Breast epithelium (tissue), 4 donors: ENCODE data around the gene ARHGAP27. TPM values are rescaled to one million over a fixed set of nuclear protein-coding genes. Genes with fewer than 3 reads are reported as not detected.
"Not testable (repeated sequence)": the region's sequence is repeated elsewhere in the genome, so short reads cannot be mapped to it uniquely, and the experiment has no call there.

Experiments used
- DNase-seq, 2 donors: peaks; one replicate each; pipeline ENCODE4 v3.0.0-alpha.2; 2019; ENCODE audit warnings: low spot score in 2 of 2
- H3K27ac ChIP-seq, 2 donors: fragments of 200-600 bp; sonication (generic) in 1 of 2; one replicate each; pipeline ENCODE4 v1.5.1; 2016 to 2019; ENCODE audit warnings: mild to moderate bottlenecking in 1 of 2
- H3K27me3 ChIP-seq, 2 donors: fragments of 200-600 bp; sonication (generic) in 1 of 2; one replicate each; pipeline versions ENCODE4 v1.5.1 to v1.6.0; 2017 to 2019; ENCODE audit warnings: control low read depth in 1 of 2, mild to moderate bottlenecking in 1 of 2
- H3K36me3 ChIP-seq: fragments of 200-600 bp; one replicate; pipeline ENCODE4 v1.5.1; 2019
- H3K4me1 ChIP-seq, 2 donors: fragments of 200-600 bp; sonication (generic); one replicate each; pipeline ENCODE4 v1.5.1; 2016 to 2019; ENCODE audit warnings: control low read depth in 1 of 2
- H3K4me3 ChIP-seq, 3 donors: fragments of 200-600 bp; sonication (generic); 1 replicate in 2 of 3; 2 replicates in 1 of 3; pipeline ENCODE4 v1.5.1; 2016 to 2019; ENCODE audit warnings: mild to moderate bottlenecking in 3 of 3, moderate library complexity in 2 of 3
- H3K9me3 ChIP-seq, 2 donors: fragments of 200-600 bp; sonication (generic) in 1 of 2; one replicate each; pipeline ENCODE4 v1.5.1; 2016 to 2019; ENCODE audit warnings: control low read depth in 1 of 2
- CTCF ChIP-seq, 3 donors: fragments of 450-650 bp; IDR thresholded peaks; one replicate each; pipeline ENCODE4 v1.5.1; 2016 to 2017; ENCODE audit warnings: antibody characterized with exemption in 3 of 3, mild to moderate bottlenecking in 3 of 3, moderate library complexity in 3 of 3
- POLR2A ChIP-seq: fragments of 450-650 bp; IDR thresholded peaks from one replicate; pipeline ENCODE4 v1.6.1; 2016; ENCODE audit warnings: antibody characterized with exemption, mild to moderate bottlenecking, moderate library complexity
- POLR2AphosphoS5 ChIP-seq, 3 donors: sonication (generic); formaldehyde crosslinking; IDR thresholded peaks; one replicate each; pipeline ENCODE4 v1.6.1; 2017; ENCODE audit warnings: antibody characterized with exemption in 3 of 3
- intact Hi-C: fragments of 100-400 bp; cut with DNase I; formaldehyde crosslinking; loops from one replicate; pipeline ENCODE4 v1.15.1; 2023; ENCODE audit warnings: low total_unique reads
- total RNA-seq, 3 donors: library from RNA; depleted of rRNA; stranded (reverse); fragments of >200 nt; gene quantifications; one replicate each; pipeline ENCODE4 v1.1.0, GENCODE V29; 2016

ARHGAP27 gene
- total RNA-seq = 10 to 100 TPM; 17.3 to 28.8 (median 17.6) TPM

GRCh38 chr17:45432405-45433158 lies at the start of gene ARHGAP27:
Gene ARHGAP27, minus strand, starts transcription at chr17:45432870. Its CDS starts 2,591 bp downstream, at chr17:45430279.
- no peaks in the 10 kb centered on the region for H3K27me3 ChIP-seq

GRCh38 chr17:45482317-45482716 lies 49.6 kb upstream of the ARHGAP27 start:
- H3K36me3 ChIP-seq, H3K27ac ChIP-seq, H3K4me3 ChIP-seq, H3K9me3 ChIP-seq, intact Hi-C loops, H3K4me1 ChIP-seq, DNase-seq, H3K27me3 ChIP-seq: not testable (repeated sequence)

More at GRCh38 chr17:45432405-45433158, at the start of gene ARHGAP27:
- no peak for TF ChIP-seq POLR2A
- no peak for TF ChIP-seq CTCF (IDR thresholded peaks at IDR 0.05)
- no peak for TF ChIP-seq POLR2AphosphoS5 (IDR thresholded peaks at IDR 0.05)
- intact Hi-C loops = no loop called here
- DNase-seq = no peak
- H3K27ac ChIP-seq = peak within 1 kb of the TSS; percentile 80 to 86
- H3K36me3 ChIP-seq = no peaks in the 10 kb centered on the region
- peaks cover 0 to 9% of the 10 kb centered on the region in 2 donors for H3K4me1 ChIP-seq
- H3K9me3 ChIP-seq = no peaks in the 10 kb centered on the region
- peak within 1 kb of the TSS; percentile 54 to 86 (median 64) for H3K4me3 ChIP-seq

- H3K27ac ChIP-seq, H3K27me3 ChIP-seq, H3K4me3 ChIP-seq, H3K9me3 ChIP-seq, H3K36me3 ChIP-seq, DNase-seq, H3K4me1 ChIP-seq, intact Hi-C loops: not testable (repeated sequence)
Observed at GRCh38 chr17:45475436-45475835, 42.8 kb upstream of the ARHGAP27 start.

- H3K4me1 ChIP-seq, H3K27me3 ChIP-seq, H3K27ac ChIP-seq, H3K4me3 ChIP-seq, intact Hi-C loops, H3K9me3 ChIP-seq, H3K36me3 ChIP-seq, DNase-seq: not testable (repeated sequence)
Observed at GRCh38 chr17:45472249-45472648, 39.6 kb upstream of the ARHGAP27 start.

GRCh38 chr17:45469204-45469563 lies 36.5 kb upstream of the ARHGAP27 start:
- H3K36me3 ChIP-seq, H3K4me1 ChIP-seq, H3K4me3 ChIP-seq, H3K27me3 ChIP-seq, DNase-seq, H3K9me3 ChIP-seq, intact Hi-C loops: not testable (repeated sequence)
- H3K27ac ChIP-seq = peak overlapping the region; percentile 45 to 50

- H3K27me3 ChIP-seq, intact Hi-C loops, H3K9me3 ChIP-seq, H3K4me3 ChIP-seq, H3K36me3 ChIP-seq, H3K4me1 ChIP-seq: not testable (repeated sequence)
- peak; percentile 65 to 74 for DNase-seq
- H3K27ac ChIP-seq = peak overlapping the region; percentile 45 to 50
Observed at GRCh38 chr17:45468293-45469203, 35.9 kb upstream of the ARHGAP27 start.

GRCh38 chr17:45461524-45462327 lies 29.1 kb upstream of the ARHGAP27 start:
- intact Hi-C loops, H3K9me3 ChIP-seq, H3K27me3 ChIP-seq, DNase-seq, H3K36me3 ChIP-seq, H3K4me3 ChIP-seq, H3K4me1 ChIP-seq: not testable (repeated sequence)
- H3K27ac ChIP-seq = peak overlapping the region in 1 of 2 donors; percentile 29

- not testable (repeated sequence) for DNase-seq, H3K27ac ChIP-seq
Observed at GRCh38 chr17:45460422-45460821, 27.8 kb upstream of the ARHGAP27 start.

GRCh38 chr17:45454341-45454740 lies 21.7 kb upstream of the ARHGAP27 start:
- H3K9me3 ChIP-seq, H3K36me3 ChIP-seq, DNase-seq, intact Hi-C loops, H3K4me1 ChIP-seq, H3K27me3 ChIP-seq, H3K27ac ChIP-seq, H3K4me3 ChIP-seq: not testable (repeated sequence)

More at GRCh38 chr17:45460422-45460821, 27.8 kb upstream of the ARHGAP27 start:
- H3K27me3 ChIP-seq, H3K9me3 ChIP-seq, H3K36me3 ChIP-seq, H3K4me1 ChIP-seq, H3K4me3 ChIP-seq, intact Hi-C loops: not testable (repeated sequence)

GRCh38 chr17:45453731-45454130 lies 21.1 kb upstream of the ARHGAP27 start:
- H3K4me3 ChIP-seq, H3K27me3 ChIP-seq, H3K27ac ChIP-seq, intact Hi-C loops, DNase-seq, H3K4me1 ChIP-seq, H3K36me3 ChIP-seq, H3K9me3 ChIP-seq: not testable (repeated sequence)

GRCh38 chr17:45453225-45453534 lies 20.5 kb upstream of the ARHGAP27 start:
- H3K4me1 ChIP-seq, H3K9me3 ChIP-seq, DNase-seq, intact Hi-C loops, H3K27me3 ChIP-seq, H3K27ac ChIP-seq, H3K4me3 ChIP-seq, H3K36me3 ChIP-seq: not testable (repeated sequence)
